IgD-negative memory B cell (primary cell): ENCODE measurements around the gene CEP112. TPM values are rescaled to one million over a fixed set of nuclear protein-coding genes. Genes with fewer than 3 reads are reported as not detected.
A peak's percentile ranks its signal among the peaks of the same experiment; 100 is the strongest.

Experiments used
- H3K27ac Mint-ChIP-seq, 3 donors: one replicate each; pipeline ENCODE4 v1.8.0; 2020 to 2022; ENCODE audit warnings: mild to moderate bottlenecking in 3 of 3, mixed read lengths in 3 of 3, moderate library complexity in 1 of 3
- H3K27me3 Mint-ChIP-seq: one replicate; pipeline ENCODE4 v1.8.0; 2021; ENCODE audit warnings: mixed read lengths
- H3K36me3 Mint-ChIP-seq: one replicate; pipeline ENCODE4 v1.8.0; 2020; ENCODE audit warnings: mild to moderate bottlenecking, mixed read lengths
- H3K4me1 Mint-ChIP-seq, 3 donors: one replicate each; pipeline ENCODE4 v1.8.0; 2020 to 2022; ENCODE audit warnings: mixed read lengths in 3 of 3, mild to moderate bottlenecking in 1 of 3
- H3K4me3 Mint-ChIP-seq, 4 donors: one replicate each; pipeline ENCODE4 v1.8.0; 2020 to 2022; ENCODE audit warnings: mild to moderate bottlenecking in 4 of 4, mixed read lengths in 4 of 4, moderate library complexity in 3 of 4
- H3K9me3 Mint-ChIP-seq, 3 donors: one replicate each; pipeline ENCODE4 v1.8.0; 2020 to 2021; ENCODE audit warnings: mixed read lengths in 3 of 3, mild to moderate bottlenecking in 1 of 3
- polyA plus RNA-seq: library from polyadenylated mRNA; unstranded; fragments of 300-500 nt; fragmentation: Illumina TruSeq; gene quantifications from one replicate; pipeline ENCODE4 v1.2.3, GENCODE V29; 2021

CEP112 gene
- polyA plus RNA-seq, 1 donor from 2014 or later = not detected

DNA sequence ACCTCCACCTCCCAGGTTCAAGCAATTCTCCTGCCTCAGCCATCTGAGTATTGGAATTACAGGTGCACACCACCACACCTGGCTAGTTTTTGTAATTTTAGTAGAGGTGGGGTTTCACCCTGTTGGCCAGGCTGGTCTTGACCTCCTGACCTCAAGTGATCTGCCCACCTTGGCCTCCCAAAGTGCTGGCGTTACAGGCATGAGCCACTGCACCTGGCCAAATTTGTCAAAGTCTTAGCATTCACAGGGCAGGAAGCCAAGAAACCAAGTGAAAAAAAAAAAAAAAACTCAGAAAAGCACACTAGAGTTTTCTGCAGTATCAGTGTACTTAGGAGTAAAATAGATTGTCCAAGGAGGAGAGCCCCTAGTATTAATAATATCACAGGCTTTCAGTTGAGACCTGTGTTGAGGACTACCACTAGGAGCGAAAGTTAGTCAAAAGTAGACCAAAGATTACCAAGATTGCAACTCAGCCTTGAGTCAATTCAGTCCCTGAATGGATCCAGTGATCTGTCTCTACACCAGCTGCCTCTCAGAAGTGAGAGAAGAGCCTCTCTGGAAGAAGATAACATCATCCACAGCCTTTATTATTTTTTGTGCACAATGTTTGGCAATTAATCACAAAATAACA, 159.7 kb downstream of the CEP112 start:
- H3K4me3 Mint-ChIP-seq = peak overlapping the region in 1 of 4 donors; percentile 28
- H3K9me3 Mint-ChIP-seq = no peaks in the 10 kb centered on the region
- no peak overlapping the region for H3K27ac Mint-ChIP-seq
- no peaks in the 10 kb centered on the region for H3K27me3 Mint-ChIP-seq
- no peaks in the 10 kb centered on the region for H3K4me1 Mint-ChIP-seq
- H3K36me3 Mint-ChIP-seq = no peaks in the 10 kb centered on the region

DNA sequence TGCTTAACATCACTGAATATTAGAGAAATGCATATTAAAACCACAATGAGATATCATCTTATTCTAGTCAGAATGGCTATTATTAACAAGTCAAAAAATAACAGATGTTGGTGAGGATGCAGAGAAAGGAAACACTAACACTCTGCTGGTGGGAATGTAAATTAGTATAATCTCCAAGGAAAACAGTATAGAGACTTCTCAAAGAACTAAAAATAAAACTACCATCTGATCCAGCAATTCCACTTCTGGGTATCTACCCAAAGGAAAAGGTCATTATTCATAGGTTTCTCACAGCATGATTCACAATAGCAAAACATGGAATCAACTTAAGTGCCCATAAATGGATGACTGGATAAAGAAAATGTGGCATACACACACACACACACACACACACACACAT, 166.4 kb downstream of the CEP112 start:
- H3K9me3 Mint-ChIP-seq = peaks cover 6 to 28% (median 10%) of the 10 kb centered on the region in 3 donors
- H3K27ac Mint-ChIP-seq = no peak overlapping the region
- H3K36me3 Mint-ChIP-seq = peaks cover 2% of the 10 kb centered on the region
- no peaks in the 10 kb centered on the region for H3K27me3 Mint-ChIP-seq
- no peaks in the 10 kb centered on the region for H3K4me1 Mint-ChIP-seq
- no peak overlapping the region for H3K4me3 Mint-ChIP-seq

DNA sequence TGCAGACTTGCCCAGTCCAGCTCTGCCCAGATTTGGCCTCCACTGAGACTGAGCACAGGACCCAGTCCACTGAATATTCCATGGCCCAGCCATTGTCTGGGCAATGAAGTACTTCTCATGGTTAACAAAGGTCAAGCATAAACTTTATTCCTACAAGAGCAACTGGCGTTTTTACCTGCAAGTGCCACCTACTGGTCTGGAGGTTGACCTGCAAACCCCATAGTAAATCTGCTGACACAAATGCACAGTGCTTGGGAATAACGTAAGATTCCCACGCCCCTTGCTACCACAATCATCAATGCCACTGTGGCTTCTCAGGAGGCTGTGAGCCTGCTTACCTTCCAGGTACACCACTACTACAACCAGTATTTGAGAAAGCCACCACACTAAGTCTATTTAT, 170.2 kb downstream of the CEP112 start:
- peaks cover 1% of the 10 kb centered on the region for H3K36me3 Mint-ChIP-seq
- H3K27me3 Mint-ChIP-seq = no peaks in the 10 kb centered on the region
- H3K9me3 Mint-ChIP-seq = peaks cover 6 to 28% (median 10%) of the 10 kb centered on the region in 3 donors
- H3K4me3 Mint-ChIP-seq = no peak overlapping the region
- no peak overlapping the region for H3K27ac Mint-ChIP-seq
- no peaks in the 10 kb centered on the region for H3K4me1 Mint-ChIP-seq

DNA sequence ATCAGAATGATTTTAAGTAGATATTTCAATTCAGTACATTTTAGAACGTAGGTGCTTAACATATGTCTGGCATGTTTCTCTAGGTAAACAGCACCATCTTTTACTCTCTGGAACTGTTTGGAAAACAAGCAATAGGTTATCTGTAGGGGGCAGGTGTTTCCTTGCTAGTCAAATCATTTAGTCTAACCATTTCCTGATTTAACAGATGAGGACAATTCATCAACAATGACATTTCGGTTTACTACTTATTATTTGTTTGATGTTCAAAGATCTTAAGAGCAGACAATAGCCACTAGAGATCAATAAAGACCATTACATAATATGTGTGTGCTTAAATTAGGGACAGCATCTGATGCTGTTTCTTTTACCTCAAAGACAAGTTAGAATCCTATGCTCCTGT, 173.1 kb downstream of the CEP112 start:
- H3K9me3 Mint-ChIP-seq = peaks cover 3 to 13% (median 11%) of the 10 kb centered on the region in 3 donors
- no peaks in the 10 kb centered on the region for H3K27me3 Mint-ChIP-seq
- no peak overlapping the region for H3K4me3 Mint-ChIP-seq
- H3K27ac Mint-ChIP-seq = no peak overlapping the region
- peaks cover 2% of the 10 kb centered on the region for H3K36me3 Mint-ChIP-seq
- no peaks in the 10 kb centered on the region for H3K4me1 Mint-ChIP-seq

DNA sequence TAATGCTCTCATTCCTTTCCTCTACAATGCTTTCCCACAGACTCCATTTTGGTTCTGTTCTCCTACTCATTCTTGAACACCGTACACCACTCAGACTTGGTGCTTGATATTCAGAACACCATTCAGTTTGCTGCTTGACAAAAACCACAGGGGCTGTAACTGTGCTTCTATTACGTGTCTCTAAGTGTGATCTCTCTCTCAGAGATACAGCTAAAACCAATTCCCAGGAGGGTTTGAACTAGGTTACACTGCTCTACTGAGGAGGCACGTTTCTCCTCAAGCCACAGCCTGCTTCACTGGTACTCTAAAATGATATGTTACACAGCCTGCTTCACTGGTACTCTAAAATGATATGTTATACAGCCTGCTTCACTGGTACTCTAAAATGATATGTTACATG, 175.7 kb downstream of the CEP112 start:
- peaks cover 2% of the 10 kb centered on the region for H3K36me3 Mint-ChIP-seq
- no peak overlapping the region for H3K27ac Mint-ChIP-seq
- H3K4me3 Mint-ChIP-seq = no peak overlapping the region
- no peaks in the 10 kb centered on the region for H3K27me3 Mint-ChIP-seq
- no peaks in the 10 kb centered on the region for H3K4me1 Mint-ChIP-seq
- peaks cover 0 to 4% (median 3%) of the 10 kb centered on the region in 3 donors for H3K9me3 Mint-ChIP-seq

DNA sequence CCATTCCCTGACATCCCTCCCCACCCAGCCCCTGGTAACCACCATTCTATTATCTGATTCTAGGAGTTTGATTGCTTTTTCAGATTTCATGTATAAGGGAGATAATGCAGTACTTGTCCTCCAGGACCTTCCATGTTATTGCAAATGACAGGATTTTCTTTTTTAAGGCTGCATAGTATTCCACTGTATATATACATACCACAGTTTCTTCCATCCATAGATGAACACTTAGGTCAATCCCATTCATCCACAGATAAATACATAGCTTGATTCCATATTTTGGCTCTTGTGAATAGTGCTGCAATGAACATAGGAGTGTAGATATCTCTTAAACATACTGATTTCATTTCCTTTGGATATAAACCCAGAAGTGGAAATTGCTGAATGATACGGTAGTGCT, 183.3 kb downstream of the CEP112 start:
- Mint-ChIP-seq H3K36me3 (no peaks in the 10 kb centered on the region), H3K9me3 (peaks cover 0 to 8% (median 4%) of the 10 kb centered on the region in 3 donors), H3K27ac (no peak overlapping the region), H3K27me3 (no peaks in the 10 kb centered on the region), H3K4me1 (no peaks in the 10 kb centered on the region), H3K4me3 (no peak overlapping the region)

DNA sequence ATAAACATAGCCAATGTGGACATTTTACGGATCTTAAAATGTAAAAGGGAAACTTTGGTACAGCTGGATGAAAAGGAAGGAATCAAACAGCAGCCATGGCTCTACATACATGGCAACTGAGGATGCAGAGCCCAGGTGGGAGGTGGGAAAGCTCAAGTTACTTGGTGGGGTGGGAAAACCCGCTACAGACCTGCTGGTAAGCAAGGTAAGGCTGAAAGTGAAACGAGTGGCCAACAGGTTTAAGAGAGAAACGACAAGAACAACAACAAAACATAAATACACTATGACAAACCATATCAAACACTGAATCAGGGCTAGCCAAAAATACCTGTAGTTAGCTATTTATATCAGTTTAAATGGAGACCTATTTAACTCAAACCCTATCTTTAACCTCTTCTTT, 185.3 kb downstream of the CEP112 start:
- Mint-ChIP-seq H3K4me1 (no peaks in the 10 kb centered on the region), H3K4me3 (no peak overlapping the region), H3K27me3 (no peaks in the 10 kb centered on the region), H3K27ac (no peak overlapping the region), H3K9me3 (peaks cover 0 to 8% (median 4%) of the 10 kb centered on the region in 3 donors), H3K36me3 (no peaks in the 10 kb centered on the region)

DNA sequence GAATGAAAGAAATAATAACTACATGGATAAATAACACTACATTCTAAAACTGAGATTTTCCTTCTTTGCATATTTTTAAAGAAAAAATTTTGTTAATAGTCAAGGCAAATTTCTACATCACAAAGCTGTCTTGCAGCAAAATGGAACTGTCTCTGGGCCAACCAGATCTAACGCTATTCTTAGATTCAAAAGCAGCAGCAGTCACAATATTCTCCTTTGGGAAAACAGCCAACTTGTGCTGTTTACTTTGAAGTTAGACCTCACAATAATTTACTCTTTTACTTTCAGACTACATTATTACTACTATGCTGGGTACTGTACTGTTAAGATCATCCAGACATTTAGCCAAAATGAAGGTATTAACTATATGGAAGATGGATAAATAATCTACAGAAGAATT, 189.1 kb downstream of the CEP112 start:
- H3K4me3 Mint-ChIP-seq = no peak overlapping the region
- H3K27ac Mint-ChIP-seq = no peak overlapping the region
- peaks cover 2% of the 10 kb centered on the region for H3K27me3 Mint-ChIP-seq
- no peaks in the 10 kb centered on the region for H3K4me1 Mint-ChIP-seq
- H3K36me3 Mint-ChIP-seq = no peaks in the 10 kb centered on the region
- H3K9me3 Mint-ChIP-seq = no peaks in the 10 kb centered on the region

DNA sequence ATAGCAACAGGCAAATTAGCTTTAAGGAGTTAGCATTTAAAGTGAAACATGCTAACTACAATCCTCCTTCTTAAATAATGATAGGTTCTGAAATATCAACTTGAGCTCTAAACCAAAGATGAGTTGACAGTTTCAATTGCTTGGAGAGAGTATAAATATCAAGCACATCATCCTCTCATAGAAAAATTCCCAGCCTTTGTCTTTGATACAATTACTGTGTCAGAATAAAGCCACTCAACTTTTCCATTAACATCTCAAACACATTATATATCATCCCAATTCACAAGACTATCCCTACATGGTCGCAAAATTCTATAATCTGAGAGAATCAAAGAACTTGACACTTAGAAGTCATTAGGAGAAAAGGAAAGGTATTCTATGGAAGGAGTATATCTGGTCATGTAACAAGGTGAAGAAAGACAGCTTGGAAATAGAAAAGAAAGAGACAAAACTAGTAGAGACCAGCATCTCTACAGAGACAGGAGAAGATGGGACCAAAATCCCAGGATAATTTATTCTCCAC, 189.8 kb downstream of the CEP112 start:
- H3K27me3 Mint-ChIP-seq = peaks cover 2% of the 10 kb centered on the region
- H3K4me1 Mint-ChIP-seq = no peaks in the 10 kb centered on the region
- no peak overlapping the region for H3K4me3 Mint-ChIP-seq
- H3K9me3 Mint-ChIP-seq = no peaks in the 10 kb centered on the region
- H3K27ac Mint-ChIP-seq = no peak overlapping the region
- H3K36me3 Mint-ChIP-seq = no peaks in the 10 kb centered on the region

DNA sequence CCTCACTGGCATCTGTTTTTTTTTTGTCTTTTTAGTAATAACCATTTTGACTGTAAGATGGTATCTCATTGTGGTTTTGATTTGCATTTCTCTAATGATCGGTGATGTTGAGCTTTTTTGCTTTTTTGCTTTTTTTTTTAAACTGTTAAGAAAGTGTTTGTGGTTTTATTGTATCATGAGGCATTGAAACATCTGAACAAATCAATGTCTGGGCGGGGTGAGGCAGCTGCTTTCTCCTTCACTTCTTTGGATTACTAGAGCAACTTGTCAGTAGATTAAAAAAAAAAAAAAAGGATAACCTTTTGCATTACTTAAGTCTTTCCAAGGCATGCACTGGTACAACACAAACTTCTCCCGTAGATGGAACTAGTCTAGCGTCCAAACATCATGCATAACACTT, 191.7 kb downstream of the CEP112 start:
- Mint-ChIP-seq H3K9me3 (peaks cover 0 to 6% (median 0%) of the 10 kb centered on the region in 3 donors), H3K36me3 (no peaks in the 10 kb centered on the region), H3K27ac (no peak overlapping the region), H3K4me1 (no peaks in the 10 kb centered on the region), H3K27me3 (peaks cover 2% of the 10 kb centered on the region), H3K4me3 (no peak overlapping the region)

DNA sequence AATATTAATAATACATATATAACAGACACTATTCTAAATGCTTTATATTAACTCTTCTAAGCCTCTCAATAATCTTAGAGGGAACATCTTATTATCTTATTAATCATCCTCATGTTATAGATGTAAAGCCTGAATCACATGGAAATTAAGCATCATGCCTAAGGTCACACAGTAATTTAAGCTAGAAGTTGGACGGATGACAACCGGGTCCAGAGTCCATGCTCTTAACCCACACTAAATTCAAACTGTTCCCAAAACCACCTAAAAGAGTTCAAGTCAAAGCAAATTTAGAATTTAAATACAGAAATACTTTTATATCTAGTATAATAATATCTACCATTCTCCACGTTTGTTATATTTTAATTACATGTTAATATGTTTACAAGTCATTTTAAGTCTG, 193.3 kb downstream of the CEP112 start:
- Mint-ChIP-seq H3K9me3 (peaks cover 0 to 7% (median 0%) of the 10 kb centered on the region in 3 donors), H3K27me3 (peaks cover 2% of the 10 kb centered on the region), H3K4me1 (no peaks in the 10 kb centered on the region), H3K36me3 (no peaks in the 10 kb centered on the region), H3K27ac (no peak overlapping the region), H3K4me3 (no peak overlapping the region)

DNA sequence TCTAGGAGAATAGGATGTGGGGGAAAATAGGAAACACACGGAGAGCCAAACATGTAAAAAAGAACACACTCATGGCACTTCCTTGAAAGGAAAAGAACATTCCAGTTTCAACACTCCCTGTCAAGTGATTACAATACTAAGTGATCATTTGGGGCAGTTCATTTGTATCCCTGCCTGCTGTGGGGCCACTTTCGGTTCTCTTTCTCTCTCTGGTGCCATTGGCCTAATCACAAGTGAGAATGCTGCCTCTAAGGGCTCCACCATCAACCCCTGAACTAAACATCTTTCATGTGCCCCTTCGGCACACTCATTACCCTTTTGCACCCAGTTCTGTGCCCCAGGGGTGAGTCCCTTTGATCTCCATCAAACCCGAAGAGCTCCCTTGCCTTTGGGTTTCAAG, 197.3 kb downstream of the CEP112 start:
- Mint-ChIP-seq H3K27me3 (peaks cover 5% of the 10 kb centered on the region), H3K36me3 (no peaks in the 10 kb centered on the region), H3K9me3 (peaks cover 0 to 11% (median 2%) of the 10 kb centered on the region in 3 donors), H3K4me1 (no peaks in the 10 kb centered on the region), H3K27ac (no peak overlapping the region), H3K4me3 (no peak overlapping the region)

DNA sequence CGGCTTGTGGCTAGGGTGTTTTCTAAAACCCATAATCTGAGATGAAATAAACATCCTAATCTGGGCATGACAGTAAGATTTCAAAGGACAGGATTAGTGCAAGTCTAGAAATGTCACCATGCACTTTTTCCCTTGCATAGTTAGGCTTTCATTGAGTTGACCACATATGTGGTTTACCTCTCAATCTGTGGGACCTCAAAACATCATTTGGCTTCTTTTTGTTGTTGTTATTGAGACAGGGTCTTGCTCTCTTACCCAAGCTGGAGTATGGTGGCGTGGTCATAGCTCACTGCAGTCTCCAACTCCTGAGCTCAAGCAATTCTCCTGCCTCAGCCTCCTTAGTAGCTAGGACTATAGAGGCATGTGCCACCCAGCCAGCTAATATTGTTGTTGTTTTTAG, 197.8 kb downstream of the CEP112 start:
- Mint-ChIP-seq H3K4me1 (no peaks in the 10 kb centered on the region), H3K9me3 (peaks cover 0 to 14% (median 2%) of the 10 kb centered on the region in 3 donors), H3K27me3 (peaks cover 3% of the 10 kb centered on the region), H3K4me3 (no peak overlapping the region), H3K27ac (no peak overlapping the region), H3K36me3 (no peaks in the 10 kb centered on the region)

DNA sequence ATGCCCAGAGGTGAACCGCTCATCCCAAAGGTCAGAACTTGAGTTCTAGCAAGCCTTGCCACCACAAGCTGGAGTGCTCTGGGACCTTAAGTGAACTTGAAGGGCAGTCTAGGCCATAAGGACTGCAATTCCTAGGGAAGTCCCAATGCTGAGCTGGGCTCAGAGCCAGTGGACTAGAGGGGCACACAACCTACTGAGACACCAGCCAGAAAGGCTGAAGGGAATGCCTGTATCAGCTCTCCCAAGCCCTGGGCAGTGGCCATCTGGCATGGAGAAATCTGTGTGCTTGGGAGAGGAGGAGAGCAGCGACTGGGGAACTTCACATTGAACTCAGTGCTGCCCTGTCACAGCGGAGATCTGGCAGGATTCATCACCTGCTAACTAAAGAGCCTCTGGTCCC, 201.3 kb downstream of the CEP112 start:
- Mint-ChIP-seq H3K9me3 (peaks cover 6 to 19% (median 7%) of the 10 kb centered on the region in 3 donors), H3K27me3 (peaks cover 3% of the 10 kb centered on the region), H3K27ac (no peak overlapping the region), H3K4me3 (no peak overlapping the region), H3K4me1 (no peaks in the 10 kb centered on the region), H3K36me3 (no peaks in the 10 kb centered on the region)

DNA sequence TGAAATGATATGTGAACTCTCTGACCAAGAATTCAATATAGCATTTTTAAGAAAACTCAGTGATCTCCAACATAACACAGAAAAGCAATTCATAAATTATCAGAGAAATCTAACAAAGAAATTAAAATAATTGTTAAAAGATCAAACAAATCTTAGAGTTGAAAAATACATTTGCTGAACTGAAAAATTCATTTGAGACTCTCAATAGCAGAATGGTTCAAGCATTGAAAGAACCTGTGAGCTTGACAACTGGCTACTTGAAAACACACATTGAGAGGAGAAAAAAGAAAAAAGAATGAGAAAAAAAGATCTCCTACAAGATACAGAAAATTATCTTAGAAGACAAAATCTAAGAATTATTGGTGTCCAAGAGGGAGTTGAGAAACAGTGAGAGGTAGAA, 203.5 kb downstream of the CEP112 start:
- Mint-ChIP-seq H3K36me3 (no peaks in the 10 kb centered on the region), H3K4me3 (no peak overlapping the region), H3K9me3 (peaks cover 6 to 15% (median 13%) of the 10 kb centered on the region in 3 donors), H3K27ac (no peak overlapping the region), H3K4me1 (no peaks in the 10 kb centered on the region), H3K27me3 (peaks cover 3% of the 10 kb centered on the region)

DNA sequence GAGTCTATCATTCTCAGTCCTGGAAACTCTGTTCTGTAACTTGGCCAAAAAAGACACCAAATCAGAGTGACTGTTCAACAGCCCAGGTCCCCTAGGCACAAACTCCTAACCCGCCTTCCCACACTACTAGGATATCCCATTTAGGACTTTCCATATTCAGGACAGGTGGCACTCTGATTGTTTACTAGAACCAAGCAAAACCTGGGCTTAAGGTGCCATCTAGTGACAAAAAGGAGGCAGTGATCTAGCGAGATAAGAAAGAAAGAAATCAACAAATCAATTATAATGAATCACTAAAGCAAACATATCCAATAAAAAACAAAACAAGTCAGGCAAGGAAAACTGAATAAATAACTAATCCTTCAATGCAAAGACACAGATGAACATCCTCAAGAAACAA, 203.9 kb downstream of the CEP112 start:
- H3K36me3 Mint-ChIP-seq = no peaks in the 10 kb centered on the region
- H3K27ac Mint-ChIP-seq = no peak overlapping the region
- H3K9me3 Mint-ChIP-seq = peaks cover 5 to 15% (median 13%) of the 10 kb centered on the region in 3 donors
- H3K4me1 Mint-ChIP-seq = no peaks in the 10 kb centered on the region
- peaks cover 2% of the 10 kb centered on the region for H3K27me3 Mint-ChIP-seq
- no peak overlapping the region for H3K4me3 Mint-ChIP-seq
